SU-DHL-6 (cell line): ENCODE results near the gene SMTN.

Source experiments
- H2AFZ ChIP-seq: fragments of 200-600 bp; sonication (generic); 2 replicates; pipeline ENCODE4 v1.6.1; 2014; ENCODE audit warnings: low read depth, mild to moderate bottlenecking, moderate library complexity, mixed read lengths, antibody characterized with exemption, low read length; ENCODE audit not compliant: severe bottlenecking
- H3F3A ChIP-seq: fragments of 200-600 bp; shearing (Covaris generic); 2 replicates; pipeline ENCODE4 v1.6.0; 2016; ENCODE audit warnings: antibody characterized with exemption, mild to moderate bottlenecking; ENCODE audit not compliant: insufficient read depth
- H3K27ac ChIP-seq: fragments of 200-600 bp; sonication (generic); 2 replicates; pipeline ENCODE4 v1.5.1; 2016; ENCODE audit warnings: low read depth, mild to moderate bottlenecking, low read length, moderate library complexity, mixed read lengths
- H3K27me3 ChIP-seq: fragments of 200-600 bp; sonication (generic), shearing (Covaris generic); 2 replicates; pipeline ENCODE4 v1.6.0; 2014; ENCODE audit warnings: mild to moderate bottlenecking, low read length
- H3K36me3 ChIP-seq: fragments of 200-600 bp; sonication (generic); 2 replicates; pipeline ENCODE4 v1.6.1; 2014; ENCODE audit warnings: mild to moderate bottlenecking, low read length, mixed read lengths
- H3K4me2 ChIP-seq: fragments of 300-600, 200-600 bp; shearing (Covaris generic), sonication (generic); 2 replicates; pipeline ENCODE4 v1.6.0; 2014; ENCODE audit warnings: low read length, low read depth, mild to moderate bottlenecking; ENCODE audit not compliant: poor library complexity, severe bottlenecking
- H3K4me3 ChIP-seq: fragments of 200-600 bp; sonication (generic); 2 replicates; pipeline ENCODE4 v1.5.1; 2014; ENCODE audit warnings: antibody characterized with exemption, low read length, mild to moderate bottlenecking, mixed read lengths; ENCODE audit not compliant: insufficient read depth, poor library complexity, severe bottlenecking
- H3K79me2 ChIP-seq: fragments of 200-600 bp; sonication (generic); 2 replicates; pipeline ENCODE4 v1.6.1; 2014; ENCODE audit warnings: mild to moderate bottlenecking, low read length, moderate library complexity; ENCODE audit not compliant: insufficient read depth
- H3K9ac ChIP-seq: fragments of 200-600 bp; sonication (generic); 2 replicates; pipeline ENCODE4 v1.7.0; 2014; ENCODE audit warnings: mild to moderate bottlenecking, low read length
- H3K9me2 ChIP-seq: fragments of 200-600 bp; sonication (generic); replicated peaks from 2 replicates; pipeline ENCODE4 v1.6.1; 2014; ENCODE audit warnings: low read length; ENCODE audit not compliant: insufficient read depth
- H3K9me3 ChIP-seq: fragments of 200-600 bp; sonication (generic); 2 replicates; pipeline ENCODE4 v1.6.1; 2014; ENCODE audit warnings: low read length, mixed read lengths; ENCODE audit not compliant: insufficient read depth
- H4K20me1 ChIP-seq: fragments of 200-600 bp; sonication (generic); 2 replicates; pipeline ENCODE4 v1.6.1; 2014; ENCODE audit warnings: low read depth, mild to moderate bottlenecking, antibody characterized with exemption, low read length, moderate library complexity, mixed read lengths
- EZH2phosphoT487 ChIP-seq: fragments of 200-600 bp; sonication (generic), shearing (Covaris generic); conservative IDR thresholded peaks from 2 replicates; pipeline ENCODE4 v1.6.1; 2018; ENCODE audit warnings: mild to moderate bottlenecking, antibody characterized with exemption, low read length, moderate library complexity, mixed read lengths
- TF ChIP-seq, protein P1 (sequence below): fragments of 200-600 bp; sonication (generic); IDR thresholded peaks from one replicate; pipeline ENCODE4 v1.5.1; 2017; ENCODE audit warnings: antibody characterized with exemption, mild to moderate bottlenecking, low read length, moderate library complexity; ENCODE audit not compliant: insufficient read depth, poor library complexity, severe bottlenecking

Gene SMTN

GRCh38 chr22:31118046-31118820 lies 37.1 kb downstream of the SMTN start:
- no peaks in the 10 kb centered on the region for H4K20me1 ChIP-seq
- H3K9ac ChIP-seq = no peak overlapping the region
- H3K27ac ChIP-seq = no peak overlapping the region
- no peaks in the 10 kb centered on the region for H3K36me3 ChIP-seq
- no peak overlapping the region for H3K4me2 ChIP-seq
- H3K27me3 ChIP-seq = no peaks in the 10 kb centered on the region
- H3K9me3 ChIP-seq = no peaks in the 10 kb centered on the region
- H2AFZ ChIP-seq = no peak overlapping the region
- no peaks in the 10 kb centered on the region for H3K9me2 ChIP-seq
- no peak for TF ChIP-seq EZH2phosphoT487
- TF ChIP-seq, protein P1, sequence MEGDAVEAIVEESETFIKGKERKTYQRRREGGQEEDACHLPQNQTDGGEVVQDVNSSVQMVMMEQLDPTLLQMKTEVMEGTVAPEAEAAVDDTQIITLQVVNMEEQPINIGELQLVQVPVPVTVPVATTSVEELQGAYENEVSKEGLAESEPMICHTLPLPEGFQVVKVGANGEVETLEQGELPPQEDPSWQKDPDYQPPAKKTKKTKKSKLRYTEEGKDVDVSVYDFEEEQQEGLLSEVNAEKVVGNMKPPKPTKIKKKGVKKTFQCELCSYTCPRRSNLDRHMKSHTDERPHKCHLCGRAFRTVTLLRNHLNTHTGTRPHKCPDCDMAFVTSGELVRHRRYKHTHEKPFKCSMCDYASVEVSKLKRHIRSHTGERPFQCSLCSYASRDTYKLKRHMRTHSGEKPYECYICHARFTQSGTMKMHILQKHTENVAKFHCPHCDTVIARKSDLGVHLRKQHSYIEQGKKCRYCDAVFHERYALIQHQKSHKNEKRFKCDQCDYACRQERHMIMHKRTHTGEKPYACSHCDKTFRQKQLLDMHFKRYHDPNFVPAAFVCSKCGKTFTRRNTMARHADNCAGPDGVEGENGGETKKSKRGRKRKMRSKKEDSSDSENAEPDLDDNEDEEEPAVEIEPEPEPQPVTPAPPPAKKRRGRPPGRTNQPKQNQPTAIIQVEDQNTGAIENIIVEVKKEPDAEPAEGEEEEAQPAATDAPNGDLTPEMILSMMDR = no peak
- no peaks in the 10 kb centered on the region for H3F3A ChIP-seq
- no peak overlapping the region for H3K4me3 ChIP-seq
- H3K79me2 ChIP-seq = no peaks in the 10 kb centered on the region

DNA sequence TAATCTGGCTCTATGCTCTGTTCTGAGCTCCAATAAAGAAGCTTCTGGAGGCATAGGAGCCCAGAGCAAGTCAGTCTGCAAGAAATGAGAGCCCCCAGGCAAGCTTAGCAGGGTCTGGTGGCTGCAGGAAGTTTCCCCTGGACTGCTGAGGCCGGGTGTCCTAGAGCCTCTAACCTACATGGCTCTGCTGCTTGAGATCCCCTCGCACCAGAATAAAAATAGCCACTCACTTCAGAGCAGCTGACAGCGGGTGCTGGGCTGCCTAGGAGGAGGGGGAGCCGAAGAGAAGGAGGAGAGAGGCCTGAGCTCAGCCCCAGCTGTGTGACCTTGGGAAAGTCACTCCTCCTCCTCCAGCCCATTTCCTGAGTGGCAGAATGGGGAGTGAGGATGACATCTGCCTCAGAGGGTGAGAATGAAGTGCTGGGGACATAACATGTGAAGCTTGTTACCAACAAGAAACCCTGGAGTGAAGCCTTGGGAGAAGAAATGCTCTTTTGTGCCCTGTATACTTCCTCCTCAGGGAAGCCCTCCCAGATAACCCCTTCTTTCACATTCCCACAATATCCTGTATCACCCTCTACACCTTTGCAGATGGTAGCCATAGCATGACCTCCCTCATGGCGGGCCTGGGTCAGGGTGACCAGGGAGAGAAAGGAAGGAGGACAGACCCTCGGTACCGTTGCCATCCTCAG lies 38.1 kb downstream of the SMTN start:
- Histone ChIP-seq H3K9ac (no peak overlapping the region), H3K27me3 (no peaks in the 10 kb centered on the region), H3K4me2 (no peak overlapping the region)

GRCh38 chr22:31120230-31120629 lies 39.1 kb downstream of the SMTN start:
- no peak overlapping the region for H3K27ac ChIP-seq
- H4K20me1 ChIP-seq = no peaks in the 10 kb centered on the region
- no peaks in the 10 kb centered on the region for H3K79me2 ChIP-seq
- H2AFZ ChIP-seq = no peak overlapping the region
- no peaks in the 10 kb centered on the region for H3F3A ChIP-seq
- H3K36me3 ChIP-seq = no peaks in the 10 kb centered on the region
- no peaks in the 10 kb centered on the region for H3K9me3 ChIP-seq
- H3K9me2 ChIP-seq = no peaks in the 10 kb centered on the region
- no peak overlapping the region for H3K4me3 ChIP-seq
- no peaks in the 10 kb centered on the region for H3K27me3 ChIP-seq
- TF ChIP-seq EZH2phosphoT487 = no peak
- TF ChIP-seq, protein P1 = no peak
- H3K9ac ChIP-seq = no peak overlapping the region
- no peak overlapping the region for H3K4me2 ChIP-seq

More for the DNA sequence above, 38.1 kb downstream of the SMTN start:
- no peaks in the 10 kb centered on the region for H3K36me3 ChIP-seq
- no peaks in the 10 kb centered on the region for H3K9me3 ChIP-seq
- H3K9me2 ChIP-seq = no peaks in the 10 kb centered on the region
- H4K20me1 ChIP-seq = no peaks in the 10 kb centered on the region
- TF ChIP-seq, protein P1 = no peak
- no peak for TF ChIP-seq EZH2phosphoT487
- no peaks in the 10 kb centered on the region for H3K79me2 ChIP-seq
- no peak overlapping the region for H3K4me3 ChIP-seq
- no peak overlapping the region for H3K27ac ChIP-seq
- no peak overlapping the region for H2AFZ ChIP-seq
- no peaks in the 10 kb centered on the region for H3F3A ChIP-seq
